ENCODE measurements around the gene LRRFIP1.

LRRFIP1 gene

DNA sequence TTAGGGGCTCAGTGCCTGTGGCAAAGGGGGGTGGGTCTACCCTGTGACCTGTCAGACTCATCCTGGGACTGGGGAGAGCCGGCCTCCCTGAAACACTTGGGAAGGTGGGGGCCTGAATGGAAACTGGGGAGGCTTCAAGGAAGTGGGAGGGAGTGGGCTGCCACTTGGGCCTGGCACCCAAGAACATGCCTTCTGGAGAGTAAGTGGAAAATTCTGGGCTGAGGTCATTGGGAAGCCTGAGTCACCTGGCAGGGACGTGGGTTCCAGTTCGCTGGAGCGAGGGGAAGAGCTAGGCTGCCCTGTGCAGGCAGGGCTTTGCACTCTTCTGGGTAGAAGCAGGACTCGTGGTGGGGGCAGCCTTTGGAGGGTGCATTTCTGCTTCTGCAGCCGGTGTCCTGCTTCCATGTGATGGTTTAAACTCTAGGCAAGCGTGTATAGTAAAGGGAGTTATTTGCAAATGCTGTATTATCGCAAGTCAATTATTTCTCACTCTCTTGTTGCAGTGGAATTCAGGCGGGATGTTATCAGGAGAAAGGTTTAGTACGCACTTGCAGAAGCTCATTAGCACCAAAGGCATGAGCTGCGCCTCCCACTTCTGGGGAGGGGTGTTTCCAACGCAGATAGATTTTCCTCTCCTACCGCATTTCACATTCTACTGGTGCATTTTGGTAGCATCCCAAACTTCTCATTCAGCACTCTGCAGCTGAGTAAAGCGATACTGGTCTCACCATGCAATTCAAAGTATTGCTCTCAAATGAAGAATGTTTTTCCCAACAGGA is 3.8 kb downstream of the LRRFIP1 start:
- DNase-seq (no peak), ATAC-seq (ENCODE audit: insufficient read depth, low read depth) (no peak)
- Histone ChIP-seq H3K9me3 (ENCODE audit: insufficient read depth, low read length, severe bottlenecking) (no peaks in the 10 kb centered on the region), H3K79me2 (ENCODE audit: insufficient read depth, low read length) (no peaks in the 10 kb centered on the region), H3K9ac (ENCODE audit: low read depth, low read length) (no peak overlapping the region), H3K4me1 (ENCODE audit: insufficient read depth, low read length) (no peaks in the 10 kb centered on the region), H3K27ac (ENCODE audit: low read length) (no peak overlapping the region), H3K4me2 (ENCODE audit: insufficient read depth, low read length) (no peak overlapping the region), H3K36me3 (ENCODE audit: insufficient read depth, low read length) (no peaks in the 10 kb centered on the region), H3K27me3 (ENCODE audit: insufficient read depth, low read length, poor library complexity) (peaks cover 3% of the 10 kb centered on the region), H3K4me3 (ENCODE audit: low read depth in 1 of 2, low read length in 2 of 2) (no peak overlapping the region), H4K20me1 (ENCODE audit: insufficient read depth, low read length) (0 out of 2 replicates have a peak, but pooled peaks cover 4% of the 10 kb centered on the region), H2AFZ (ENCODE audit: low read depth, low read length) (no peak overlapping the region)
- TF ChIP-seq, protein P1, sequence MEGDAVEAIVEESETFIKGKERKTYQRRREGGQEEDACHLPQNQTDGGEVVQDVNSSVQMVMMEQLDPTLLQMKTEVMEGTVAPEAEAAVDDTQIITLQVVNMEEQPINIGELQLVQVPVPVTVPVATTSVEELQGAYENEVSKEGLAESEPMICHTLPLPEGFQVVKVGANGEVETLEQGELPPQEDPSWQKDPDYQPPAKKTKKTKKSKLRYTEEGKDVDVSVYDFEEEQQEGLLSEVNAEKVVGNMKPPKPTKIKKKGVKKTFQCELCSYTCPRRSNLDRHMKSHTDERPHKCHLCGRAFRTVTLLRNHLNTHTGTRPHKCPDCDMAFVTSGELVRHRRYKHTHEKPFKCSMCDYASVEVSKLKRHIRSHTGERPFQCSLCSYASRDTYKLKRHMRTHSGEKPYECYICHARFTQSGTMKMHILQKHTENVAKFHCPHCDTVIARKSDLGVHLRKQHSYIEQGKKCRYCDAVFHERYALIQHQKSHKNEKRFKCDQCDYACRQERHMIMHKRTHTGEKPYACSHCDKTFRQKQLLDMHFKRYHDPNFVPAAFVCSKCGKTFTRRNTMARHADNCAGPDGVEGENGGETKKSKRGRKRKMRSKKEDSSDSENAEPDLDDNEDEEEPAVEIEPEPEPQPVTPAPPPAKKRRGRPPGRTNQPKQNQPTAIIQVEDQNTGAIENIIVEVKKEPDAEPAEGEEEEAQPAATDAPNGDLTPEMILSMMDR (IDR thresholded peaks at IDR 0.05; ENCODE audit: borderline replicate concordance, extremely low read depth, low read length, poor library complexity, severe bottlenecking), result no peak
- no peak for TF ChIP-seq EZH2 (IDR thresholded peaks at IDR 0.05; ENCODE audit: borderline replicate concordance, low read depth, low read length, severe bottlenecking)

DNA sequence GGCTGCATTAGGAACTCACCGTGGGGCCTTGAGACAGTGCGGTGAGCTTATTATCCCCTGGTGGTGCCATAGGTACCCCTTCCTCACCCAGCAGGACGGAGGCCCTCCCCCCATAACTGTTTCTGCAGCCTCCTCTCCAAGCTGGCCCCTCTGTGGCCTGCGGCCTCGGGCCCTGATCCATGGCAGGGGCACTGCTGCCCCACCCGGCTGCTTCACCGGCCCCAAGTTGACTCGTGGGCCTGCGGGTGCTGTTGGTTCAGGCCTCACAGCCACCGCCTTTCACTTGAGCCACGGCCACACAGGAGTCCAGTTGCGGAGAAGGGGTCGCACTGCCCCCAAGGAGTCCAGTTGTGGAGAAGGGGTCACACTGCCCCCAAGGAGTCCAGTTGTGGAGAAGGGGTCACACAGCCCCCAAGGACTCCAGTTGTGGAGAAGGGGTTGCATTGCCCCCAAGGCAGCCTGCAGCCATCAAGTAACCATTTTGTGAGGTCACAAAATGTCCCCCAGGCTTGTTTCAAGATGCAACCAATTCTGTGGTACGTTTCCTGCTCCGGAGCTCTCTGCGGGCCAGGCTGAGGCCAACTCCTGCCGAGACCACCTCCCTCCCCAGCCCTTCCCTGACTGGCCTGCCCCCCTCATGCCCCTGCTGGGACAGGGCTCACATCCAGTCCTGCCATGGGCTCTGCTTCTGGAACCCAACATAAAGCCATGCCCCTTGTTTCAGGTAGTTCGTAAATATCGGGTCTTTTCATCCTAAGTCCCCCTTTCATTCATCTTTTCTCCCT is 4.6 kb downstream of the LRRFIP1 start:
- Histone ChIP-seq H2AFZ (ENCODE audit: low read depth, low read length) (no peak overlapping the region), H3K27me3 (ENCODE audit: insufficient read depth, low read length, poor library complexity) (peaks cover 6% of the 10 kb centered on the region), H3K27ac (ENCODE audit: low read length) (no peak overlapping the region), H4K20me1 (ENCODE audit: insufficient read depth, low read length) (0 out of 2 replicates have a peak, but pooled peaks cover 4% of the 10 kb centered on the region), H3K4me1 (ENCODE audit: insufficient read depth, low read length) (no peaks in the 10 kb centered on the region), H3K4me3 (ENCODE audit: low read depth in 1 of 2, low read length in 2 of 2) (no peak overlapping the region), H3K9ac (ENCODE audit: low read depth, low read length) (no peak overlapping the region), H3K4me2 (ENCODE audit: insufficient read depth, low read length) (no peak overlapping the region), H3K79me2 (ENCODE audit: insufficient read depth, low read length) (no peaks in the 10 kb centered on the region), H3K9me3 (ENCODE audit: insufficient read depth, low read length, severe bottlenecking) (no peaks in the 10 kb centered on the region), H3K36me3 (ENCODE audit: insufficient read depth, low read length) (no peaks in the 10 kb centered on the region)
- ATAC-seq (ENCODE audit: insufficient read depth, low read depth) (no peak), DNase-seq (no peak)
- no peak for TF ChIP-seq EZH2 (IDR thresholded peaks at IDR 0.05; ENCODE audit: borderline replicate concordance, low read depth, low read length, severe bottlenecking)
- TF ChIP-seq, protein P1 (IDR thresholded peaks at IDR 0.05; ENCODE audit: borderline replicate concordance, extremely low read depth, low read length, poor library complexity, severe bottlenecking), result no peak

DNA sequence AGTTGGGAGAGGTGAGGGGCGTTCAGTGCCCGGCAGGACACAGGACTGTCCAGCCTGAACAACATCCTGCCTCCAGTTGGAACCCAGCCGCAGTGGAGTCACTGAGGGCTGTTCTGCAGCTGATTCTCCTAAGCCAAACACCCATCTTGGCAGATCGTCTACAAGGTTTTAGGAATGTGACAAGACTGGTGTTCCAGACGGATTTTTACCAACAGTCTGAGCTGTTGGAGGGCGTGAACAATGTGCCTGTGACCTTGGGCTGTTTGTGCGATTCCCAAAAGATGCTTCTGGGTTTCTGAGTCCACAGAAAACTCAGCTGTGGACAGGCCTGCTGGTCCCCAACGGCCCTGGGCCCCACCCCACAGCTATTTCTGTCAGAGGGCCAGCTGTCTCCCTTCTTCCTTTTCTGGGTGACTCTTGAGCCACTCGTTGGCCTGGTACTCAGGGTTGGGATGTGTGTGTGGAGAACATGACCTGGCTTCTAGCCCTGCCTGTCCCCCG is 5.7 kb downstream of the LRRFIP1 start:
- H3K4me2 ChIP-seq (ENCODE audit: insufficient read depth, low read length), result no peak overlapping the region
- no peaks in the 10 kb centered on the region for H3K36me3 ChIP-seq (ENCODE audit: insufficient read depth, low read length)
- H2AFZ ChIP-seq (ENCODE audit: low read depth, low read length), result no peak overlapping the region
- no peaks in the 10 kb centered on the region for H3K4me1 ChIP-seq (ENCODE audit: insufficient read depth, low read length)
- TF ChIP-seq, protein P1 (IDR thresholded peaks at IDR 0.05; ENCODE audit: borderline replicate concordance, extremely low read depth, low read length, poor library complexity, severe bottlenecking), result no peak
- TF ChIP-seq EZH2 (IDR thresholded peaks at IDR 0.05; ENCODE audit: borderline replicate concordance, low read depth, low read length, severe bottlenecking), result no peak
- no peak overlapping the region for H3K27ac ChIP-seq (ENCODE audit: low read length)
- ATAC-seq (ENCODE audit: insufficient read depth, low read depth) (no peak), DNase-seq (no peak)
- H3K27me3 ChIP-seq (ENCODE audit: insufficient read depth, low read length, poor library complexity), result peaks cover 6% of the 10 kb centered on the region
- no peak overlapping the region for H3K4me3 ChIP-seq (ENCODE audit: low read depth in 1 of 2, low read length in 2 of 2)
- H4K20me1 ChIP-seq (ENCODE audit: insufficient read depth, low read length), result 0 out of 2 replicates have a peak, but pooled peaks cover 4% of the 10 kb centered on the region
- H3K9ac ChIP-seq (ENCODE audit: low read depth, low read length), result no peak overlapping the region
- H3K79me2 ChIP-seq (ENCODE audit: insufficient read depth, low read length), result no peaks in the 10 kb centered on the region
- no peaks in the 10 kb centered on the region for H3K9me3 ChIP-seq (ENCODE audit: insufficient read depth, low read length, severe bottlenecking)
